ENCODE data around the gene RPL36A.

RPL36A gene

DNA sequence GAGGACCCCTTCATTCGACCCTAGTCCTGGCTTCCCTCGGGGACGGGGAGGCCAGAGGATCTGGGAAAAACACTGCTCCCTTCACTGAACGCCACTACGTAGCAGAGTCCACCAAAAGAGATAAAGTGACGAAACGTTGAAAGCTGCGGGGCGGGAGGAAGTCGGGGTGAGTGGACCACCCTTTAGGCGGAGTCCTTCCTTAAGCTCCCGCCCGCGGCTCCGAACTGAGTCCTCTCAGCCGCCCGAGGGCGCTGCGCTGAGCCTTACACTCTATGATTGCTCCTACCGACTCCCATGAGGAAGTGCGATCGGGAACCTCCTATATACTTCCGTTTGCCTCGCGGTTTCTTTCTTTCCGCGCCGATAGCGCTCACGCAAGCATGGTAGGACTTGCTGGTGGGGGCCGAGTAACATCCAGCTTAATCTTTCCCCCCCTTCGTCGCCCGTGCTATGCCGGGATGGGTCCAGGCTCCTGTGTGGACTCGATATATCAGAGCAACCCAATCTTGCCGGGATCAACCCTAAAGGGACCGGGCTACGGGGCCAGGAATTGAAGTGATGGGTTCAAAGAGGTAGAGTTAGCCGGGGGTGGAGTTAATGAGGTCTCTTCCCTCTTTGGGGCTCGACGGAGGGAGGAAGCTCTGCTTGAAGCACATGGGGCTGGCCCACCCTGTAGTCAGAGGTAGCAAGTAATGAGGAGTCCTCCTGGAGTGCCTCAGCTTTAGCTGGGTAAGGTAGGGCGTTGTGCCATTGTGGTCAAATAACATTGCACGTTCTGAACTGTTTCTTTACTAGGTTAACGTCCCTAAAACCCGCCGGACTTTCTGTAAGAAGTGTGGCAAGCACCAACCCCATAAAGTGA lies at the start of gene RPL36A:
RPL36A (plus strand) TSS at position 348 of the 862 bp plus-strand sequence; CDS start at position 381, 33 bp downstream.
- DNase-seq (ENCODE audit: low read depth in 2 of 2): peak; percentile 70 to 71

DNA sequence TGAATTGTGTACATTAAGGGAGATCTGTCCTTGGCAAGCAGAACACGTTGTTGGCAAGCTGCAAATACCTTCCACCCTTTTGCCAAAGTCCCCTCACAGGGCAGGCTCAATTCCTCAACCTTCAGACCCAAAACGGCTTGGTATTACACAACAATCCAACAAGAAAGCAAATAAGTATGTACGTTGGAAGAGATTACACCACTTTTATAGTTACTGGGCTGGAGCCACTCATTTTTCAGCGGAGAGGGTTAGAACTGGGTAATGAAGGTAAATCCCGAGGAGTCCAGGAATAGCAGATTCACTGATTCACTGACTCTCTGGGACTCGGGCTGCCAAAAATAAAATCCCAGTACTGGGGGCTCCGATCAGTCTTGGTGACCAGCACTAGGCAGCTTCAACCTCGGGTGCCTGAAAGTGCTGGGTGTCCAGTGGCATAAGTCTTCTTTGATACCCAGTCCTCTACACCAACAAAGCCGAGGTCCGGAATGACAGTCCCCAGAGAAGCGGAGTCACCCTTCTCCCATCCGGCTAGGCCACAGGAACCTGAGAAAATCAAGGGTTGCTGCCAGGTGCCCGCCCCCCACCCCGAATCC lies 42.9 kb upstream of the RPL36A start:
- DNase-seq (ENCODE audit: low read depth in 2 of 2): no peak

- DNase-seq (ENCODE audit: low read depth in 2 of 2): peak; percentile 56 to 67
Measured at GRCh38 chrX:101348452-101349192, 42.2 kb upstream of the RPL36A start, which contains the start of gene TIMM8A. Gene TIMM8A (minus strand): TSS chrX:101348742. CDS start chrX:101348664, 78 bp downstream.

GRCh38 chrX:101349193-101349562 lies 41.6 kb upstream of the RPL36A start:
- no peak for DNase-seq (ENCODE audit: low read depth in 2 of 2)

GRCh38 chrX:101357166-101357795 lies 33.5 kb upstream of the RPL36A start:
- DNase-seq (ENCODE audit: low read depth in 2 of 2): no peak

DNA sequence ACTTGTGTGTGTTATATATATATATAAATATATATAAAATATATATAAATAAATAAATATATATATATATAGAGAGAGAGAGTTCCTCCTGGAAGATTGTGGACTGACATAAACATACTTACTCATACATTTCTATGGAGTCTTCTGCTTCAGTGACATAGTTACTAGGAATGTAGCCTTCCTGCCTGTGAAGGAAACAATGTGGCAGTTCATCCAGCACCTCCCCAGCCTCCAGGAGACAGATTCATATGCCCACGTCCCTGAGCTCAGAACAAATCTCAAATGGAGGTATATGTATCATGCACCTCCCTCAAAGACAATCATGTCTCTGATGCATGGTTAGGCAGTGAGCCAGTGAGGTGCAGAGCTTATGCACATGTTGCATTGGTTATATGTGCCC lies 30.8 kb upstream of the RPL36A start:
- DNase-seq (ENCODE audit: low read depth in 2 of 2): no peak

DNA sequence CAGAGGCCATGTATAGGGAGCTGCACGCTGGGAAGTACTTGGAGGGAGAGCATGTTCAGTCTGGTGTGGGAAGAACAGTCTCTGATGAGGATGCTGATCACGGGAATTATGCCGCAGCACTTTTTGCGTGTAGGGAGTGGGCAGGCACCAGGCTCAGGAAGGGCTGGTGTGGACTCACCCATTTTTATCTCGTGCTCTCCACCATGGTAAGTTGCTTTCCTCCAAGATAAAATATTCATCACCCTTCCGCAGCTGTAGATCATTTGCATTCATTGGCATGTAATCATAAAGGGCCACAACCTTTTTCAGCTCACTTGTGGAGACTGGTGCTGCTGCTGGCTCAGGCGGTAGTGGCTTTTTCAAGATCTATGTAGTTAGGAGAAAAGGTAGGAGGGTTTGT lies 30.4 kb upstream of the RPL36A start:
- no peak for DNase-seq (ENCODE audit: low read depth in 2 of 2)

DNA sequence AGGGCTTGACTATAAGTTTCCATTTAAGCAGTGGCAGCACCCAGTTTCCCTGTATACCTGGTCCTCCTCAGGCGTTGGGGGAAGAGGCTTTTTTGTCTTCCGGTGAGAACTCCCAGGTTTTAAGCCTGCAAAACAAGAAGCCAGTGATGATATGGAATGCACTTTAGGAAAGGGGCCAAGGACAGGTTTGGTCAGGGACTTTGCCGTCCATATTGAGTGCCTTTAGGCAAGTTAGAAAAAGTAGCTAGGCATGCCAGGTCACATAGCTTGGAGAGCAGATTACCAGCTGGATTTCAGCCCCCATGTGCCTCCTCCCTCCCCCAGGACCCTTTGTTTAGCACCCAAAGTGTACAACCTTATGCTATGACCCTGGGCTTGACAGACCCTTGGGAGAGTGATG lies 28.7 kb upstream of the RPL36A start:
- DNase-seq (ENCODE audit: low read depth in 2 of 2): no peak

GRCh38 chrX:101362757-101363156 lies 28.1 kb upstream of the RPL36A start:
- no peak for DNase-seq (ENCODE audit: low read depth in 2 of 2)

DNA sequence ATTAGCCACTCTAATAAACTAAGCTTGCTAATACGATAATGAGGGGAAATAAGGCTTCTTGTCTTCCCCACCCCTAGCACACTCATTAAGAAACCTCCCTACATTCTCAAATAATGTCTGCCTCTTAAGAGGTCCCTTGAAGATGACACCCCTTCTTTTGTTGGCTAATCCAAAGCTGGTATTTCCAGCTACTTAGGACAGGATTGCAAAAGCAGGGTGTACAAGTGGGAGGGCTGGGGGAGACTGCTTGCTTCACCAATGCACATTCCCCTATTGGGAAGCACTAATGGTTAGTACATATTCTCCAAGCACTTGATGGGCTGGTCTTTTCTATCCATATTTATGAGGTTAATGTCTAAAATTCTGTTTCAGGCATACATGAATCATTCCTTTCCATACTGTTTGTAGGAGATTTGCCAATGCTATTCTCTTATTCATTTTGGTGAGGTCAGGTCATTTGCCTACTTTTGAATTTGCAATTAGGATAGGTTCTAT lies 25.5 kb upstream of the RPL36A start:
- DNase-seq (ENCODE audit: low read depth in 2 of 2): no peak

DNA sequence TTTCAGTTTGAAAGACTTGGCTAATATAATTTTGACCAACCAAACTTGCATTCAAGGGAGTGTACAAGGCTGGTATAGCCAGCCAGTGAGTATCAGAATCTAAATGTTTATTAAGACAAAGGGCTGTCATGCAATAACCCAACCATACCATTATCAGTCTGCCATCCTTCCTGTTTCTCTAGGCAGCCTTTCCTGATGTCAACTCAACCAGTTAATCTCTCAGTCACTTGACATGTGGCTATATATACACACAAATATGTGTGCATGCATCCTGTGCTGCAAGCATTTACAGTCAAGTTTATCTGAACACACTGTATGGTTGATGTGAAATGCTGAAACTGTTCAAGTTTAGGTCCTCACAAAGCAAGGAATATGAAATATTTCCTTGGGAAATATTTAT lies 22.0 kb upstream of the RPL36A start:
- no peak for DNase-seq (ENCODE audit: low read depth in 2 of 2)

GRCh38 chrX:101369687-101370086 lies 21.1 kb upstream of the RPL36A start:
- DNase-seq (ENCODE audit: low read depth in 2 of 2): no peak

GRCh38 chrX:101370888-101371504 lies 19.8 kb upstream of the RPL36A start:
- DNase-seq (ENCODE audit: low read depth in 2 of 2): no peak

GRCh38 chrX:101377547-101377946 lies 13.3 kb upstream of the RPL36A start:
- no peak for DNase-seq (ENCODE audit: low read depth in 2 of 2)

DNA sequence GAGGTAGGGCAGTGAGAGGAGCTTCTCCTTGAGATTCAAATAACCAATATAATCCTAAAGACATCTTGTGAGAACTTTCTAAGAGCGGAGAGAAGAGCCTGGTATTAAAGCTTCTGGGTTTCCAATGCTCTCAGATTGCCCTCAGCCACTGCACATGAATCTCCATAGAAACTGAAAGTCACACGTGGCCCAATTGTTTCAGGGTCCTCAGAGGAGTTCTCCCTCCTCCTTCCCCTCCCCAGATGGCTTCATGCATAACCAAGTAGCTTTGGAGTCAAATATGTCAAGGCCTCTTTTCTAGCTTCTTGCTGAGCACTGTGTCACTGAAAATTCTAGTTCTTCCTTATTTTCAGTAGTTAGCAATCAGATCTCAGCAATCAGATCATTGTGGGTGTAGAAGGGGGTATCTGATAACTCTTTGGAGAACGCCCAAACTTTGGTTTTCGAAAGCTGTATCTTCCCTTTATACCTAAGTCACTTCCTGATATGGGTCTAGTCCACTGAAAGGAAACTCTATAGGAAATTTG lies 7.1 kb upstream of the RPL36A start:
- DNase-seq (ENCODE audit: low read depth in 2 of 2): no peak

DNA sequence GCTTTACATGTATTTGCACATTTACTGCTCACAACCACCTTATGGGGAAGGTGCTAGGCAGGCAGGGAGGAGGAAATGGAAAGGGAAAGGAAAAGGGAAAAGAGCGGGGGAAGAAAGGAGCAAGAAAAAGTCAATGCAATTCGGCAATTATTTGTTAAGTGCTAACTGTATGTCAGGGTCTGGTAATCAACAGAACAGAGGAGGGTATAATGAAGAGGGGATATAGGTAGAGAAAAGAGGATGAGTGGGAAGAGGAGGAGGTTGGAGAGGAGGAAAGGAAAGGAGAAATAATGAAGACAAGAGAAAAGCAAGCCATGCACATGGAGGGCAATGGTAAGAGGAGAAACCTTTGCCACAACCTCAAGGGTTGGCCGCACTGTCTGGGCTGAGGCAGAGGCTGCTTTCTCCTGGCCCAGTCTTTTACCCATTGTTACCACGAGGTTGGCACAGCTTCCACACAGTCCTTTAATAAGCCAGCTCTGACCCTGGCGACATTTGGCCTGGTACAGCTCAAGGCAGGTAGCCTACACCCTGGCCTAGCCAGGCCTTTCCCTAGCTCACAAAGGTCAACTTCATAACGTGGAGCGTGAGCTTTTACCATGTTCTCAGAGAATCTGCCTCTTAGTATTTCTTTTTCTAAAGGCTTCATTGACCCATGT lies 5.7 kb upstream of the RPL36A start:
- DNase-seq (ENCODE audit: low read depth in 2 of 2): no peak

- no peak for DNase-seq (ENCODE audit: low read depth in 2 of 2)
Measured at GRCh38 chrX:101385795-101386541, 4.8 kb upstream of the RPL36A start, which contains the start of gene BTK. Gene BTK (minus strand): TSS chrX:101386191. CDS start chrX:101375284, 10,907 bp downstream.

DNA sequence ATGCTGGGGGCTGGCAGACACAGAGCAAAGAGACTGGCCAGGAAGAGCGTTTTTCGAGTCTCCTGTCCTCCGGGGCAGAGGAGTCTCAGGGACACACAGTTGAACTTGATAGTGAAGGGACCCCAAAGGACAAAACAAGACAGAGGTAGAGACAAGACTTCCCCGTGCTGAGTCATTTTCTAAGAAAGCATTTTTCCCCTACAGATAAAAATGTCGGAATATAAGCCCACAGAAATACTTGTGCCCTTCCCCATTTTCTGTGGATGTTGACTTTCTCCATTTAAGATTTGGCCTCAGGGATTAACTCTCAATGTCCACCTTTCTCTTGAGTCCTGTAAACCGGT lies 4.3 kb upstream of the RPL36A start:
- no peak for DNase-seq (ENCODE audit: low read depth in 2 of 2)

DNA sequence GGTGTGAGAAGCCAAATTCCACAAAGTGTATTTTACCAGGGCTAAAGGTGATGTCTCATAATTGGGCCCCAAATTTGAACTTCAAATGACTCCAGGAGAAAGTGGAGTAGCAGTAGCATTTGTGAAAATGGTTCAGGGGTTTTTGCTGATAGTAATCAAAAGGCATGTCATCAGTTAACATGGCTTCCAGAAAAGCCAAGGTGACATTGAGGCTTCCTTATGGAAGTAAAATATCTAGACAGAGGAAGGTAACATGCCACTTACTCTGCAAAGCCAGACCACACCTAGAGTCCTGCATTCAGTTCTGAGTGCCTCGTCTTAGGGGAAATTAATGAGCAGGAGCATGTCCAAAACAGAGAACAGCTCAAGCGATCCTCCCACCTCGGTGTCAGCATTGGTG lies 2.2 kb upstream of the RPL36A start:
- DNase-seq (ENCODE audit: low read depth in 2 of 2): no peak

GRCh38 chrX:101391831-101392230 lies 1.0 kb downstream of the RPL36A start:
- DNase-seq (ENCODE audit: low read depth in 2 of 2): no peak
